Activated T-cell treated with anti-CD3 and anti-CD28 coated beads for 4 hours (primary cell): ENCODE measurements around the gene GNAI2.
"Not testable (repeated sequence)": the region's sequence is repeated elsewhere in the genome, so short reads cannot be mapped to it uniquely, and the experiment has no call there.

Source experiments
- DNase-seq: peaks from one replicate; pipeline ENCODE4 v3.0.0-alpha.2; 2020

The GNAI2 gene

GRCh38 chr3:50245831-50246516, 10.0 kb downstream of the GNAI2 start:
- DNase-seq, result peak; percentile 98

- peak; percentile 74 for DNase-seq
Measured at GRCh38 chr3:50246517-50246954, 10.5 kb downstream of the GNAI2 start.

GRCh38 chr3:50248387-50248786, 12.4 kb downstream of the GNAI2 start:
- DNase-seq, result no peak

GRCh38 chr3:50249457-50249856, 13.5 kb downstream of the GNAI2 start:
- DNase-seq, result no peak

- DNase-seq, result no peak
Measured at GRCh38 chr3:50250514-50250913, 14.5 kb downstream of the GNAI2 start.

GRCh38 chr3:50251220-50251619, 15.2 kb downstream of the GNAI2 start:
- DNase-seq, result no peak

- DNase-seq, result no peak
Measured at GRCh38 chr3:50254577-50255250, 18.7 kb downstream of the GNAI2 start.

- no peak for DNase-seq
Measured at GRCh38 chr3:50255251-50255615, 19.2 kb downstream of the GNAI2 start.

GRCh38 chr3:50256978-50257890, 21.2 kb downstream of the GNAI2 start:
- no peak for DNase-seq

- no peak for DNase-seq
Measured at GRCh38 chr3:50258029-50258680, 22.2 kb downstream of the GNAI2 start.

GRCh38 chr3:50258979-50259378, 23.0 kb downstream of the GNAI2 start:
- no peak for DNase-seq

- no peak for DNase-seq
Measured at GRCh38 chr3:50259432-50260026, 23.5 kb downstream of the GNAI2 start.

GRCh38 chr3:50260027-50260941, 24.3 kb downstream of the GNAI2 start:
- DNase-seq, result peak; percentile 69

- no peak for DNase-seq
Measured at GRCh38 chr3:50260942-50261441, 25.0 kb downstream of the GNAI2 start.

GRCh38 chr3:50261505-50261904, 25.5 kb downstream of the GNAI2 start:
- no peak for DNase-seq

- not testable (repeated sequence) for DNase-seq
Measured at GRCh38 chr3:50262200-50262599, 26.2 kb downstream of the GNAI2 start.

GRCh38 chr3:50262778-50263177, 26.8 kb downstream of the GNAI2 start:
- no peak for DNase-seq

GRCh38 chr3:50263478-50264382, 27.7 kb downstream of the GNAI2 start:
- DNase-seq, result no peak

- no peak for DNase-seq
Measured at GRCh38 chr3:50264383-50264963, 28.5 kb downstream of the GNAI2 start.
